22Rv1 (cell line): Measurements from ENCODE around the gene VKORC1L1.
"Not testable (repeated sequence)": the region's sequence is repeated elsewhere in the genome, so short reads cannot be mapped to it uniquely, and the experiment has no call there.

Source experiments
- CTCF ChIP-seq: fragments of 450-650 bp; IDR thresholded peaks from 2 replicates; pipeline ENCODE4 v1.5.1; 2017; ENCODE audit warnings: mild to moderate bottlenecking
- ZFX ChIP-seq: fragments of 450-650 bp; IDR thresholded peaks from 2 replicates; pipeline ENCODE4 v1.6.1; 2017; ENCODE audit warnings: antibody characterized with exemption, borderline replicate concordance

- not testable (repeated sequence) for TF ChIP-seq CTCF, ZFX
Measured at GRCh38 chr7:65888434-65889156, 15.7 kb downstream of the VKORC1L1 start.
